Measurements from ENCODE around the gene TET3. TPM values are rescaled to one million over a fixed set of nuclear protein-coding genes. Genes with fewer than 3 reads are reported as not detected.

TET3 gene
- total RNA-seq, 2 experiments from 2014 or later = 15.5 to 16.4 TPM

- Mint-ChIP-seq H3K4me1 (ENCODE audit: low read depth) (peaks cover 59% of the 10 kb centered on the region), H3K27ac (no peak overlapping the region), H3K4me3 (no peak overlapping the region), H3K27me3 (no peaks in the 10 kb centered on the region), H3K9me3 (peaks cover 4% of the 10 kb centered on the region), H3K36me3 (ENCODE audit: low read depth) (peaks cover 79% of the 10 kb centered on the region)
- DNase-seq (no peak), ATAC-seq (no peak)
- CTCF ChIA-PET = interaction anchor here (1.0 to 1.3 kb wide), 2 partner anchors 82 to 166 kb away, joined by 3 to 4 read pairs; no protein-coding TSS in a partner anchor
- POLR2A ChIA-PET = interaction anchor here (0.6 to 5.6 kb wide), 2 partner anchors 12 to 57 kb away, joined by 4 to 38 read pairs; no protein-coding TSS in a partner anchor
- TF ChIP-seq CTCF (IDR thresholded peaks at IDR 0.05) = no peak
- intact Hi-C loops (cut with micrococcal nuclease) = no loop called here
Observed at GRCh38 chr2:73990531-73990930, 5.8 kb downstream of the TET3 start.

GRCh38 chr2:73992036-73992435, 7.3 kb downstream of the TET3 start:
- no peak for DNase-seq
- POLR2A ChIA-PET = interaction anchor here (0.7 kb wide), 1 partner anchor 86 kb away, joined by 3 read pairs; no protein-coding TSS in a partner anchor
- no peak overlapping the region for H3K4me3 Mint-ChIP-seq
- peaks cover 4% of the 10 kb centered on the region for H3K9me3 Mint-ChIP-seq
- H3K36me3 Mint-ChIP-seq (ENCODE audit: low read depth) = peaks cover 70% of the 10 kb centered on the region
- intact Hi-C loops (cut with micrococcal nuclease) = no loop called here
- H3K4me1 Mint-ChIP-seq (ENCODE audit: low read depth) = peaks cover 65% of the 10 kb centered on the region
- CTCF ChIA-PET = no interaction called here
- H3K27ac Mint-ChIP-seq = peak overlapping the region; percentile 28
- ATAC-seq = no peak
- no peak for TF ChIP-seq CTCF (IDR thresholded peaks at IDR 0.05)
- no peaks in the 10 kb centered on the region for H3K27me3 Mint-ChIP-seq

GRCh38 chr2:73993376-73993775, 8.7 kb downstream of the TET3 start:
- ATAC-seq (no peak), DNase-seq (no peak)
- peaks cover 71% of the 10 kb centered on the region for H3K4me1 Mint-ChIP-seq (ENCODE audit: low read depth)
- ChIA-PET POLR2A (no interaction called here), CTCF (interaction anchor here (1.1 to 2.5 kb wide), 3 partner anchors 14 to 167 kb away, joined by 3 to 10 read pairs (median 3); no protein-coding TSS in a partner anchor)
- peaks cover 4% of the 10 kb centered on the region for H3K9me3 Mint-ChIP-seq
- no peak for TF ChIP-seq CTCF (IDR thresholded peaks at IDR 0.05)
- no peak overlapping the region for H3K4me3 Mint-ChIP-seq
- H3K36me3 Mint-ChIP-seq (ENCODE audit: low read depth) = peaks cover 59% of the 10 kb centered on the region
- no peaks in the 10 kb centered on the region for H3K27me3 Mint-ChIP-seq
- intact Hi-C loops (cut with micrococcal nuclease) = no loop called here
- H3K27ac Mint-ChIP-seq = peak overlapping the region; percentile 59

GRCh38 chr2:73993778-73994177, 9.1 kb downstream of the TET3 start:
- no peak overlapping the region for H3K4me3 Mint-ChIP-seq
- peak overlapping the region; percentile 59 for H3K27ac Mint-ChIP-seq
- CTCF ChIA-PET = interaction anchor here (1.1 to 2.5 kb wide), 3 partner anchors 14 to 167 kb away, joined by 3 to 10 read pairs (median 3); no protein-coding TSS in a partner anchor
- ATAC-seq (peak; percentile 43), DNase-seq (peak; percentile 47)
- peaks cover 57% of the 10 kb centered on the region for H3K36me3 Mint-ChIP-seq (ENCODE audit: low read depth)
- H3K9me3 Mint-ChIP-seq = peaks cover 4% of the 10 kb centered on the region
- no peaks in the 10 kb centered on the region for H3K27me3 Mint-ChIP-seq
- intact Hi-C loops (cut with micrococcal nuclease) = no loop called here
- no peak for TF ChIP-seq CTCF (IDR thresholded peaks at IDR 0.05)
- peaks cover 72% of the 10 kb centered on the region for H3K4me1 Mint-ChIP-seq (ENCODE audit: low read depth)
- POLR2A ChIA-PET = no interaction called here

- ATAC-seq (peak; percentile 4), DNase-seq (no peak)
- H3K27me3 Mint-ChIP-seq = no peaks in the 10 kb centered on the region
- H3K4me1 Mint-ChIP-seq (ENCODE audit: low read depth) = peaks cover 73% of the 10 kb centered on the region
- H3K9me3 Mint-ChIP-seq = peaks cover 4% of the 10 kb centered on the region
- intact Hi-C loops (cut with micrococcal nuclease) = no loop called here
- H3K4me3 Mint-ChIP-seq = no peak overlapping the region
- ChIA-PET POLR2A (interaction anchor here (2.4 kb wide), 1 partner anchor 7 kb away, joined by 12 read pairs; no protein-coding TSS in a partner anchor), CTCF (interaction anchor here (1.1 to 2.5 kb wide), 3 partner anchors 13 to 167 kb away, joined by 3 to 10 read pairs (median 3); no protein-coding TSS in a partner anchor)
- no peak for TF ChIP-seq CTCF (IDR thresholded peaks at IDR 0.05)
- H3K36me3 Mint-ChIP-seq (ENCODE audit: low read depth) = peaks cover 55% of the 10 kb centered on the region
- H3K27ac Mint-ChIP-seq = peak overlapping the region; percentile 59
Observed at GRCh38 chr2:73994178-73994831, 9.6 kb downstream of the TET3 start.

All from activated CD8-positive, alpha-beta T cell treated with anti-CD3 and anti-CD28 coated beads for 36 hours (primary cell).